ENCODE measurements around the gene KCNQ1. TPM values are rescaled to one million over a fixed set of nuclear protein-coding genes. Genes with fewer than 3 reads are reported as not detected.

KCNQ1 gene
- total and polyA plus RNA-seq, 2 of the 13 experiments (the other 11 are each of a cell fraction or from before 2014, with no cell fraction given), result 0.02 to 0.08 TPM

DNA sequence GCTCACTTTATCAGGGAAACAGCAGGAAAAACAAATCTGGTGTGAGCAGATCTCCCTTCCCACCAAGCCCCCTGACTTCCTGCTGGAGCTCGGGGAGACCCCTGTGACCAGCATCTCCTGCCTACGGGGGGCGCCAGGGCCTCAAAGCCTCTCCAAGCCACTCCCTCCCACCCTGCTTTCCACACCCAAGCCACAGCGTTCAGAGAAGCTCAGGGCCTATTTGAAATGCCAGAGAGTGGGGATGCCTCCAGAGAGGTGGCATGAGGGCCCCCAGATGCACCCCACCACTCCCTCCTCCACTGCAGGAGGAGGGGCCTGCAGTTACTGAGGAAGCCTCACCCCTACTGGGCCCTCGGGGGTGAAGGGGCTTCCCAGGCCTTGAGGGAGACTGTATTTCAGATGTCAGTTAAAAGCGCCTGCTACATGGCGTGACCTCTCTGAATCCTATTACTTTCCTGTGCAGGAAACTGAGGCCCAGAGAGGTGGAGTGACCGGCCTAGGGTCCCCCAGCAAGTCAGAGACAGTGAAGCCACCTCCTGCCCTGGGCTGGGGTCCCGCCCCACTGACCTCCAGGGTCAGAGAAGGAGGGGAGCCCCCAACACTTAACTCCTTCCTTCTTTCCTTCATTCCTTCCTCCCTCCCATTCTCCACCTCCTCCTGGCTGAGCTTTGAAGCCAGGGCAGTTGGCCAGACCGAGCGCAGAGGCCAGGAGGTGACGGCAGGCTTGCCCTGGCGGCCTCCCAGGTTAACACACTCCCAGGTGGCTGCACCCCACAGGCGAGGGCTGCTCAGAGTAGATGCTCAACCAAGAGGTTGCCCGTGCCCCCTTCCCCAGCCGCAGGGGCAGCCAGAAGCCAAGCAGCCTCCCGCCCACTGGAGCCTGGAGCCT lies 446.8 kb downstream of the KCNQ1 start:
- in situ Hi-C loops (cut with HindIII; ENCODE audit: extremely low pct_ligation_motif_present, low pct_unique_long_range_greater_than_20kb), result no loop called here
- peak overlapping the region; percentile 29; the same call in 1 of the 2 replicates for H3K4me2 ChIP-seq (ENCODE audit: low read depth, low read length)
- peak overlapping the region in 1 of 3 experiments; percentile 10; a peak in 1 of 6 replicates for H3K4me3 ChIP-seq (replicated peaks in 1 of 3; ENCODE audit: insufficient read depth in 1 of 3, low read depth in 2 of 3, low read length in 3 of 3)
- POLR2A ChIA-PET, result interaction anchor here (0.8 to 2.2 kb wide), 9 partner anchors 10 to 358 kb away, joined by 3 to 9 read pairs (median 3); partner anchors contain the start of gene KCNQ1OT1
- H3K27ac ChIP-seq (ENCODE audit: extremely low read length, insufficient read depth, low read length), result no peak overlapping the region
- DNase-seq (ENCODE audit: low spot score) (peak; percentile 30), ATAC-seq (no peak), FAIRE-seq (no peak)
- H3K9me3 ChIP-seq (ENCODE audit: low read length), result no peaks in the 10 kb centered on the region
- H3K9ac ChIP-seq (ENCODE audit: insufficient read depth, low read depth, low read length), result no peak overlapping the region
- peaks cover 39% of the 10 kb centered on the region for H3K4me1 ChIP-seq (ENCODE audit: insufficient read depth, low read length)
- no peaks in the 10 kb centered on the region for H3K79me2 ChIP-seq (ENCODE audit: insufficient read depth, low read length)
- BruUV-seq (replicated peaks), result no TSS peak
- CTCF ChIA-PET (ENCODE audit: low intra/inter-chr PET ratio, low total read pairs), result interaction anchor here (1.0 to 8.6 kb wide), 3 partner anchors 39 to 359 kb away, joined by 3 to 148 read pairs (median 11); no protein-coding TSS in a partner anchor
- peaks cover 3 to 18% of the 10 kb centered on the region in 2 experiments for H3K27me3 ChIP-seq (ENCODE audit: control insufficient read depth in 1 of 2, insufficient read depth in 2 of 2, low read length in 2 of 2)
- H3K36me3 ChIP-seq (replicated peaks in 1 of 2; ENCODE audit: control insufficient read depth in 1 of 2, insufficient read depth in 2 of 2, low read length in 2 of 2), result no peaks in the 10 kb centered on the region
- WGBS (ENCODE audit: low lambda C conversion rate), result 40% methylated on average over 7 of the region's 17 CpGs
- H4K20me1 ChIP-seq (ENCODE audit: insufficient read depth, low read length), result no peaks in the 10 kb centered on the region
- H2AFZ ChIP-seq (ENCODE audit: low read length), result no peak overlapping the region
- intact Hi-C loops (cut with micrococcal nuclease; ENCODE audit: unreplicated experiment), result loop anchor here (2.0 kb wide), 1 partner anchor 463 kb away; no protein-coding TSS in a partner anchor
- TF ChIP-seq ZNF660 (CRISPR knock-in tag; IDR thresholded peaks at IDR 0.05; ENCODE audit: borderline replicate concordance, low read depth), result no peak
- TF ChIP-seq, protein P1, sequence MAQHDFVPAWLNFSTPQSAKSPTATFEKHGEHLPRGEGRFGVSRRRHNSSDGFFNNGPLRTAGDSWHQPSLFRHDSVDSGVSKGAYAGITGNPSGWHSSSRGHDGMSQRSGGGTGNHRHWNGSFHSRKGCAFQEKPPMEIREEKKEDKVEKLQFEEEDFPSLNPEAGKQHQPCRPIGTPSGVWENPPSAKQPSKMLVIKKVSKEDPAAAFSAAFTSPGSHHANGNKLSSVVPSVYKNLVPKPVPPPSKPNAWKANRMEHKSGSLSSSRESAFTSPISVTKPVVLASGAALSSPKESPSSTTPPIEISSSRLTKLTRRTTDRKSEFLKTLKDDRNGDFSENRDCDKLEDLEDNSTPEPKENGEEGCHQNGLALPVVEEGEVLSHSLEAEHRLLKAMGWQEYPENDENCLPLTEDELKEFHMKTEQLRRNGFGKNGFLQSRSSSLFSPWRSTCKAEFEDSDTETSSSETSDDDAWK (CRISPR knock-in tag; IDR thresholded peaks at IDR 0.05), result no peak
- TF ChIP-seq KDM3A (CRISPR knock-in tag; IDR thresholded peaks at IDR 0.05; ENCODE audit: low read depth), result no peak
- no peak for TF ChIP-seq ONECUT2 (CRISPR knock-in tag; IDR thresholded peaks at IDR 0.05)
- no peak for TF ChIP-seq CENPX (CRISPR knock-in tag; IDR thresholded peaks at IDR 0.05)
- no peak for TF ChIP-seq NKX3-1 (CRISPR knock-in tag; IDR thresholded peaks at IDR 0.05)
- no peak for TF ChIP-seq ZSCAN9 (CRISPR knock-in tag; IDR thresholded peaks at IDR 0.05; ENCODE audit: borderline replicate concordance)
- TF ChIP-seq HIC2 (CRISPR knock-in tag; IDR thresholded peaks at IDR 0.05; ENCODE audit: low read depth), result peak; percentile 34; the same call in 1 of the 2 replicates
- no peak for TF ChIP-seq KAT2B (IDR thresholded peaks at IDR 0.05; ENCODE audit: borderline replicate concordance, low read depth, low read length)
- TF ChIP-seq MYNN (CRISPR knock-in tag; IDR thresholded peaks at IDR 0.05; ENCODE audit: low read depth), result no peak
- no peak for TF ChIP-seq NAIF1 (CRISPR knock-in tag; IDR thresholded peaks at IDR 0.05; ENCODE audit: borderline replicate concordance)
- TF ChIP-seq SP1 (IDR thresholded peaks at IDR 0.05), result no peak
- TF ChIP-seq SP1 (CRISPR knock-in tag; IDR thresholded peaks at IDR 0.05), result 0 out of 2 replicates have a peak, but pooled peaks have one; percentile 23
- no peak for TF ChIP-seq MXD4 (CRISPR knock-in tag; IDR thresholded peaks at IDR 0.05)
- no peak for TF ChIP-seq ZNF124 (CRISPR knock-in tag; IDR thresholded peaks at IDR 0.05)
- no peak for TF ChIP-seq ZNF441 (CRISPR knock-in tag; IDR thresholded peaks at IDR 0.05; ENCODE audit: borderline replicate concordance)
- TF ChIP-seq SMAD1 (CRISPR knock-in tag; IDR thresholded peaks at IDR 0.05; ENCODE audit: borderline replicate concordance, low read depth), result no peak
- TF ChIP-seq HOXA9 (CRISPR knock-in tag; IDR thresholded peaks at IDR 0.05; ENCODE audit: borderline replicate concordance), result no peak
- TF ChIP-seq FIP1L1 (IDR thresholded peaks at IDR 0.05; ENCODE audit: borderline replicate concordance, insufficient read depth, low read depth, low read length), result no peak
- no peak for TF ChIP-seq ZNF891 (CRISPR knock-in tag; IDR thresholded peaks at IDR 0.05)

Data from HepG2 (cell line).